Measurements from ENCODE around the gene AGAP1.

Gene AGAP1

GRCh38 chr2:235711527-235711926 lies 217.7 kb downstream of the AGAP1 start:
- no peak for DNase-seq (ENCODE audit: low spot score)

DNA sequence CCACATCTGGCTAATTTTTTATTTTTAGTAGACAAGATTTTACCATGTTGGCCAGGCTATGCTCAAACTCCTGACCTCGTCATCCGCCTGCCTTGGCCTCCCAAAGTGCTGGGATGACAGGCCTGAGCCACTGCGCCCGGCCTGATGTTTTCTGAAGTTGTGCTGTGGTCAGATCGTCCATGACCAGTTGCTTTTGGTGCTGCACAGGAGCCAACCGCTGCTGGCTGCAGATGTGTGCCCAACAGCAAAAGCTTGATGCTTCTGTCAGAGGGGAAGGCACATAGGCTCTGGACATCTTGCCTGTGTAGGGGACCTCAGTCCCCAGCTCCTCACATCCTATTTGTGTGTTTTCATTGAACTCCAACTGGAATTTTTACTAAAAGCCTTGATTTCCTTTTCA lies 218.3 kb downstream of the AGAP1 start:
- DNase-seq (ENCODE audit: low spot score): no peak

GRCh38 chr2:235713189-235713588 lies 219.3 kb downstream of the AGAP1 start:
- no peak for DNase-seq (ENCODE audit: low spot score)

GRCh38 chr2:235715601-235716000 lies 221.8 kb downstream of the AGAP1 start:
- DNase-seq (ENCODE audit: low spot score): no peak

GRCh38 chr2:235716875-235717496 lies 223.1 kb downstream of the AGAP1 start:
- DNase-seq (ENCODE audit: low spot score): no peak

DNA sequence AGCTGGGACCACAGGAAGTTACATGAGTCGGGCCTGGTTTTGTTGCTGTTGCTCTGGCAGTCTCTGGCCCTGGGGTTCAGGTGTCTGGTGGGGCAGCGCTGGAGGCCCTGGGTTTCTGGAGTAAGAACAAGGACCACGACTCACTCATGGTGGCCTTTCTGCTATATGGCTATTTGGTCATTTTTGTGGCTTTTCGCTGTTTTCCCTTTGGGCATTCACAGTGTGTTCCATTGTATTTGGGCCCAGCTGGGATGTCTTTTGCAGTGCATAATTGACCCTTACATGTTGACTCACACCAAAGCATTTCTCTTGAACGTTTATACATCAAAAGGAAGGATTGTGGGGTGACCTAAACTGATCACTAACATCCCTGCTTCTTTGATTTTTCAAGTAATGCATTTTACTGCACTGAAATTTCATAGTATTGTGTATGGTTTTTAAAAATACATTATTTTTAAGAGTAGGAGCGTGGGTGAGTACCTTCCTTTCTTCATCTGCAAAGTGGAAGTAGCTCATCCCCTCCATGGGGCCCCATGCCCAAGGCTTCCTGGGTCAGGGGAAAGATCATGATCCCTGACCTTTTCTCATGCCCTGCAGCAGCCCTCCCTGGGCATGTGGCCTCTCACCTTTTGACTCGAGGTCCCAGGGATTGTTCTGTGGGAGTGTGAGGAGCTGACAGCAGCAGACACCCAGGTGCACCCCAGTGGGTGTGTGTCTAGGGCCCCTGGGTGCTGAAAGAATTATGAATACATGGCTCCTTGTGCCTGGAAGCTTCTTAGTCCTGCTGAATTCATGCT lies 225.5 kb downstream of the AGAP1 start:
- DNase-seq (ENCODE audit: low spot score): no peak

DNA sequence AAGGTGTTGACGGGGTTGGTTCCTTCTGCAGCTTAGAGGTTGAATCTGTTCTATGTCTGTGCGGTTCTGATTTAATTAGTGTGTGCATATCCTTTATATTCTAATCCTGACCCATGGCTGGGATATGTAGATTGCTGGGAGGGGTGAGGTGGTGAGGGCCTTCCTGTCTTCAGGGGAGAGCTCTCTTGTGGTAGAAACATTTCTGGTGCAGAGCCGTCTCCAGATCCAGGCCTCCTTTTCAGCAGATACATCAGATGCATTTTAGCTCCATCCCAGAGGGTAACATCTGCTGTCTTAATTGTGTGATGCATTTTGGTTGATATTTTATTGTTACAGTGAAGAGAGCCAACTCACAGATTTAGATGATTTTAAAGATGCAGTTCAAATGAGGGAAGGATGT lies 227.8 kb downstream of the AGAP1 start:
- DNase-seq (ENCODE audit: low spot score): no peak

GRCh38 chr2:235722869-235723268 lies 229.0 kb downstream of the AGAP1 start:
- no peak for DNase-seq (ENCODE audit: low spot score)

- no peak for DNase-seq (ENCODE audit: low spot score)
Observed at GRCh38 chr2:235723371-235723770, 229.5 kb downstream of the AGAP1 start.

DNA sequence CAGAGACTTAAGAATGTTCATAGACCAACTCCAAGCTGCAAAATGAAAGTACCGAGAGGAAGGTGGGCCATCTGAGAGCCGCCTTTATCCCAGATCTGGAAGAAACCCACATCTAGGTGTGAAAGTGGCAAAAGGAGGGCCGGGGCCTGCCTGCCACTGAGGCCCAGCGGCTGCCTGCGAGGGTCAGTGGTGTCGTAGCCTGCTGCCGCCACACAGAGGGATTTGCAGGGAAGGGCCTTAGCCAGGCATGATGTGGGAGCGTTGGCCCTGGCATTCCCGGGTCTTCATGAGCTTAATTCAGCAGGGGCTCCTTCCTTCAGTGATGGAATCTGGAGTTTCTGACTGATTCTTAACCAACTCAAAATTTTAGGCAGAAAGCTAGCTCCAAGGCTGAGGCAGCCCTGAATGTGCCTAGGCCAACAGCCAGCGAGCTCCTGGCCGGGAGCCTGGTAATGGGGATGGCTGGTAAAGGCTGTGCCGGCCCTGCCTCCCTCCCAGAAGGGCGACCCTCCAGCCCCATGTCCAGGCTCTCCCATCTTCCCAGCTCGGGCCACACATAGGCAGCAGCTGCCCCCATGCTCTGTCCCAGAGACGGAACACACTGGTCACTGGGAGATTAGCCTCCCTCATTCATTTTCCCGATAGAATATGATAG lies 230.1 kb downstream of the AGAP1 start:
- no peak for DNase-seq (ENCODE audit: low spot score)

DNA sequence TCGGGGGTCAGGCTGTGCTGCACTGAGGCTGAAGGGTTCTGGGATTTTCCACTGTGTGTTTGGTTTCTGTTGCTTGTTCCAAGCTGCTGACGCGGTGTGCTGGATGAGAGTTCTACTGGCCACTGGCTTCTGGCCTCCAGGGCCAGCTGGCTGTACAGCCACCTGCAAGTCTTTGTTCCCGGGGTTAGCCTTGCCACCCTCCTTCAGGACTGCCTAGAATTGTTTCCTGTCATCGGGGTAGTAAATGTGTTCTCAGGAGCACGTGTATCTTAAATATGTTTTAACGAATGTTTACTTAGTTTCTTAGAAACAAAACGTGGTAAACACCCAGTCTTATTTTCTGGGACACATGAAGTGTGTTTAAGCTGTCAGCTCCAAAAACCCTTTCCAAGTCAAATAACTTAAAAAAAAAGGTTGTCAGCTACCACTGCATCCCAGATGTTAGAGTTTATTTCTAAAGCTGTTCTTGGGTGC lies 231.2 kb downstream of the AGAP1 start:
- no peak for DNase-seq (ENCODE audit: low spot score)

- DNase-seq (ENCODE audit: low spot score): no peak
Observed at GRCh38 chr2:235725841-235726240, 232.0 kb downstream of the AGAP1 start.

GRCh38 chr2:235726554-235726953 lies 232.7 kb downstream of the AGAP1 start:
- DNase-seq (ENCODE audit: low spot score): no peak

DNA sequence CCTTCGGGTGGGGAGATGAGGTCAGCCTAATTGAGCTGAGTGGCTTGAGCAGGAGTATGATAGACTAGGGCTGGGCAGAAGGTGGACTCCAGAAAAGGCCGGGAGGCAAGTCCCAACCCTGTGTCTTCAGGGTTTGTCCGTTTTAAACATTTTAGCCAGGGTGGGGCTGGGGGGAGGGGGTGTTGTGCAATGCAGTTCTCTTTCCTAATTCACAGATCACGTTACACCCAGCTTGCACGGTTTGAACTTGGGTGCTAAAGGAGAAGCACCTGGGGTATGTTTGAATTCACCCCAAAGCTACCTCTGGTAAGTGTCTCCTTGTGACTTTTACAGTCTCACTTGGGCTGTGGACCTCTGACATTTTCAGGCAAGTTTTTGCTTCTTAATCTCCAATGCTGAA lies 233.3 kb downstream of the AGAP1 start:
- DNase-seq (ENCODE audit: low spot score): no peak

DNA sequence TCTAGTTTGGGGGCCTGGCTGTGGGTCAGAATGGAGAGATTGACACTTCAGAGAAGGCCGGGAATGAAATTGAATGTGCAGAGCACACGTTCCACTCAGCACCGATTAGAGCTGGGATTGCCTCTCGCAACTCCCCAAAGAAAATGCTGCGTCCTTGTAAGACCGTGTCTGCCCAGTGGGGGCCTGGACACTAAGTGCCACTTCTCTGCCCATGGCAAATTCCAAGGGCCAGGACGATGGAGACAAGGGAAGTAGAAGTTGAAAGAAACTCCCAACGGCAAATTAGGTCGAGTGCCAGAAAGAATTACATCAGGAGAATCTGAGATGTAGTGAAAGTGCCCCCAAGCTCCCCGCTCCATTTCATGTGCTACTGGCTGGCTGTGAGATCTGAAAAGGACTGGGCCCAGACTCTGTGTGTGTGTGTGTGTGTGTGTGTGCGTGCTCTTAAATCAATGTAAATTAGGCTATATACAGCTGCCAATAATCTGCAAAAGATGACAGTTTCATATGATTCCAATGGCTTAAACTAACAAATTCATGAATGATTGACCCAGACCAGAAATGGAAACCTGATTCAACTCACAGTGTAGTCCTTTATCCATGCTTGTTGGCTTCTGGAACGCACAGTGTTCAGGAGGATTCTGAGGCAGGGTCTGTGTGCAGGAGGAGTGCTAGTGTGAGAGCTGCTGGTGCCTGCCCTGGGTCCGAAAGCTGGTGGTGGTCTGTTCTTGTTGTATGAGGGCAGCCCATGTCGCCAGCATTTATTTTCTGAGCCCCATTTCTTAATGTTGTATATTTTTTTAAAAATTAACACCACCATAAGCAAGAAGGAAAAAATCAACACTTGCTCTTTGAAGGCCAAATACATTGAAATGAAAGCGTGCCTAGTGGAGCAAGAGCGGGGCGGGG lies 234.3 kb downstream of the AGAP1 start:
- DNase-seq (ENCODE audit: low spot score): no peak

DNA sequence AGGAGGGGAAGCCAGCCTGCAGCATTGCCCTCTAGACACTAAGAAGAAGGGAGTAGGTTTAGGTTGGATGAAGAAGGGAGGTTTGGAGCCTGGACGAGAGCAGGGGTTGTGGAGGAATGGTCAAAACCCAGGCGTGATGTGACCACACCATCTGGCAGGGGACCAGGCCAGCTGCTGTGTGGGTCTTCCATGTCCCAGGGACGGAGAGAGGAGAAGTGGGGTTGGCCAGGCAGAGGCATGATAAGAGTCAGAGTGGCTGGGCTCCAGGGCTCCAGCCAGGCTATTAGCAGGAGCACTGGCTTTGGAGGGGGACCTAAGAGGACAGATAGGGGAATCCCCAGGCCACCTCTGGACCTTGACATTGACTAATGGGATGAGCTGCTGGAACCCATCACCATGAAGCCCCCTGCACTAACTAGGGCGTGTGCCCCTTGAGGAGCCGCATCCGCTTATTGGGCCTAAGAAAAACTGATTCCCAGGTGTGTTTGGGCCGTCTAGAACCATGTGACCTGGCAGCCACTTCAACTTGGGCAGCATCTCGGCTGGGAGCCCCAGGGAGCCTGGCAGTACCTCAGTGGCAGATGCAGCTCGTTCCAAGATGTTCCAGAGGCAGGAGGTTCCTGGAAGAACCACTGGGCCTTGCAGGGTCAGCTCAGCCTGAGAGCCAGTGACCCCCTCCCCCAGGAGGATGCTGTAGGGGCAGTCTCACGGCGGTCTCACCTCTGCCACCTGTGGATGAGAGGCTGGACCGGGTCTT lies 235.1 kb downstream of the AGAP1 start:
- no peak for DNase-seq (ENCODE audit: low spot score)

GRCh38 chr2:235729557-235729947 lies 235.7 kb downstream of the AGAP1 start:
- DNase-seq (ENCODE audit: low spot score): no peak

DNA sequence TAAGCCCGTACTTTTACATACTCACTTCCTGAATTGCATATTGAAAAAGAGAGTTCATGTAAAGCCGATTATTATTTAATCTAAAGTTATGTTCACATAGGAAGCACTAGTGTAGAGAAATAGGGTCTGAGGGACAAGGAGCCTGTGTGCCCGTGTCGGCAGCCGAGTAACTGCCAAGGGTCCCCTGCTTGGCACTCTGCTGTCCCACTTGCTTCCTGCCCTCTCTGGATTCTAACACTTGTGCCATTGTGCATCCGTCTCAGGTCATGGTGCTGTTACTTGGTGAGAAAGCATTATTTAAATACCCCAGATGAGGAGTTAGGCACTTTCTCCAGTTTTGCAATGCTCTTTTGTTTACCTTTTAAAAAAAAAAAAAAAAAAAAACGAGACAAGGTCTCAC lies 236.3 kb downstream of the AGAP1 start:
- DNase-seq (ENCODE audit: low spot score): no peak

- no peak for DNase-seq (ENCODE audit: low spot score)
Observed at GRCh38 chr2:235733761-235734160, 239.9 kb downstream of the AGAP1 start.

DNA sequence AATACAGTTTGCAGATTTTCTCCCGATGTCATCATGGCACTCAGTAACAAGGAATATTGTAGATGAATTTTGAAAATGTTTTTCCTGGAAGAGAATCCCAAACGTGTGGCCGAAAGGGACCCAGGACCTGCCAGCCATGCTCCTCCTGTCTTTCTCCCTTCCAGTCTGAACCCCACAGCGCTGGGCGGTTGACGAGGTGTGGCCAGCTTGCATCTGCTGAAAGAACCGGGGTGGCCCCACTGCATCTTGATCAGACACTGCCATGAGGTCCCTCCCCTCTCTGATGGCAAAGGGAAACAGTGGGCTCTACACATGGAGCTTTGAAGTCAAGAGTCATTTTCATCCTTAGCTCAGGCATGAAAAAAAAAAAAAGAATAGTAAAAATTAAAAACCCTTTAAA lies 240.3 kb downstream of the AGAP1 start:
- DNase-seq (ENCODE audit: low spot score): no peak

- DNase-seq (ENCODE audit: low spot score): no peak
Observed at GRCh38 chr2:235734688-235735231, 240.9 kb downstream of the AGAP1 start.

All from activated CD4-positive, alpha-beta T cell treated with anti-CD3 and anti-CD28 coated beads, Interleukin-2, Interleukin-4, amounts not matched to agents 100 ng/mL and 50 ng/mL, durations not matched to agents 16 hours and 8 hours (primary cell).